ENCODE data around the gene BCAR1. TPM values are rescaled to one million over a fixed set of nuclear protein-coding genes. Genes with fewer than 3 reads are reported as not detected.
A peak's percentile ranks its signal among the peaks of the same experiment; 100 is the strongest.

Gene BCAR1
- total RNA-seq, 5 donors from 2014 or later (not counting 1 experiment from before 2014, with no cell fraction given): 0.49 to 1.6 (median 0.98) TPM

DNA sequence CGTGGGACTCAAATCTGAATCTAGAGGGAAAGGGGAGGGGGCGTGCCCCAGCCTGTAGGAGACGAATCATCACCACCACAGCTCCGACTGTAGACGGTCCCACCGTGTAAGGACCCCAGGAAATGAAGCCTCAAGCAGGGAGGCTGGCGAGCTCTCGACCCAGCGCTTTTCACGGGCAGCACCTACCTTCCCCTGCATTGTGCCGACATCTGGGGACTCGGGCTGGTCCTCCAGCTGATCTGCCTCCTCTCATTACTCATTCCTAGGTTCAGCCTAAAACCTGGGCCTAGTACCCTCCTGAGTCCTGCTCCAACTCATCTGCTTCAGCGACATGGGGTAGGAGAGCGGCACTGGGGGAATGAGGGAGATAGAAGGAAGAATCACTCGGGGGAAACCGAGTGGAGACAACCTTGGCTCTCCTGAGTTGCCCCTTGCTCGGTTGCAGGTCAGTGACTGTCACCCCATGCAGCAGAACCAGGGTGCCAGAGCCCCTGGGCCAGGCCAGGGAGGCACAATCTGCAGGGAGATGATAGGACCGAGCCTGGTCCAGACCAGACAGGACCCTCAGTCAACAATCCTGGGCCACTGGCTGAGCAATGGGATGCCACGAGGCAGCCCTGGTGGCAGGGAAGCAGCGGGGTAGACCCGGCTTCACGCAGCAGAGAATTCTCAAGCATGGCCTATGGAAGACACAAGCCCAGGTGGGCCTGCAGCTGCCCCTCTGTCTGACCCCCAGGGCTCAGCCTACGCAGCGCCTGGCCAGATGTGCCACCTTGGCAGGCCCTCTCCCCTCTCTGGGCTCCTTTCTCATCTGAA lies 833 bp upstream of the BCAR1 start:
- CTCF ChIA-PET: no interaction called here
- 79% methylated on average over 19 of the region's 24 CpGs for WGBS (ENCODE audit: insufficient coverage)
- no peak for DNase-seq

DNA sequence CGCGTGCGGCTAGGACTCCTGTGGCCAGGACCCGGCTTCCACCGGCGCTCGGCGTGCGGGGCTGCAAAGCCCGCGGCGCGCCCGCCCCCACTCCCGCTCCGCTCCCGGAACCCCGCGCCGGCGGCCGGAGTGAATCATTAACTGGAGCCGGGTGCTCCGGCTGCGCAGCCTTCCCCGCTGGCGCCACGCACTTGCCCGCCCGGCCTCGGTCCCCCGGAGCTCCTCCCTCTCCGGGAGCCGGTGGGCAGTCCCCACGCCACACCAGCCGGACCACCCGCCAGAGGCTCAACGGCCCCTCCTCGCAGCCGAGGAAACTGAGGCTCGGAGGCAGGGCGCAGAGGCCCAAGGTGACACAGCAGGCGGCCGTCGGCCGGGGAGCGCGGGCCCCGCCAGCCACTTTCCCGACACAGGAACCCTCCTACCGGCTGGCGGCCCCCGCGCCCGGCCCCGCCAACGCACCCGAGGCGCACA lies 580 bp downstream of the BCAR1 start:
- H3K4me3 ChIP-seq (ENCODE audit: control insufficient read depth in 1 of 2, extremely low read depth in 1 of 2, low read length in 1 of 2): peak overlapping the region in 1 of 2 donors; percentile 53
- H3K4me1 Mint-ChIP-seq: peaks cover 0 to 12% (median 10%) of the 10 kb centered on the region in 3 donors
- H3K36me3 ChIP-seq (ENCODE audit: control insufficient read depth in 2 of 2, extremely low read depth in 1 of 2, insufficient read depth in 1 of 2, low read length in 1 of 2): no peaks in the 10 kb centered on the region
- no peak overlapping the region for H3K27ac Mint-ChIP-seq
- 2% methylated on average over 56 of the region's 59 CpGs for WGBS (ENCODE audit: insufficient coverage)
- peak overlapping the region in 2 of 3 donors; percentile 55 to 57 for H3K4me3 Mint-ChIP-seq
- DNase-seq (no peak), ATAC-seq (replicated peaks in 1 of 4) (peak in 3 of 4 experiments; percentile 24 to 46 (median 41))
- H3K9me3 Mint-ChIP-seq: no peaks in the 10 kb centered on the region
- peaks cover 2 to 81% of the 10 kb centered on the region in 2 experiments for H3K27me3 ChIP-seq (replicated peaks in 1 of 2; ENCODE audit: control insufficient read depth in 2 of 2, extremely low read depth in 1 of 2, insufficient read depth in 2 of 2, low read length in 1 of 2)
- ChIA-PET CTCF (interaction anchor here in 1 of 2 donors (1.0 kb wide), 1 partner anchor 18 kb away, joined by 4 read pairs; no protein-coding TSS in a partner anchor), POLR2A (no interaction called here)
- no peaks in the 10 kb centered on the region for H3K9me3 ChIP-seq
- H3K27me3 Mint-ChIP-seq: peaks cover 16 to 60% of the 10 kb centered on the region in 2 donors
- H3K27ac ChIP-seq (ENCODE audit: low read length): no peak overlapping the region
- no peaks in the 10 kb centered on the region for H3K36me3 Mint-ChIP-seq
- H3K4me1 ChIP-seq (ENCODE audit: control insufficient read depth in 1 of 2, extremely low read depth in 1 of 2, insufficient read depth in 2 of 2, low read length in 2 of 2): peaks cover 0 to 17% of the 10 kb centered on the region in 2 experiments

More for the DNA sequence above, 833 bp upstream of the BCAR1 start:
- peaks cover 2 to 87% of the 10 kb centered on the region in 2 experiments for H3K27me3 ChIP-seq (replicated peaks in 1 of 2; ENCODE audit: control insufficient read depth in 2 of 2, extremely low read depth in 1 of 2, insufficient read depth in 2 of 2, low read length in 1 of 2)
- Mint-ChIP-seq H3K9me3 (no peaks in the 10 kb centered on the region), H3K36me3 (no peaks in the 10 kb centered on the region), H3K27me3 (peaks cover 16 to 61% of the 10 kb centered on the region in 2 donors), H3K27ac (no peak overlapping the region), H3K4me3 (peak overlapping the region; percentile 61 to 75 (median 64)), H3K4me1 (peaks cover 0 to 12% (median 10%) of the 10 kb centered on the region in 3 donors)
- H3K4me3 ChIP-seq (ENCODE audit: control insufficient read depth in 1 of 2, extremely low read depth in 1 of 2, low read length in 1 of 2): peak overlapping the region in 1 of 2 donors; percentile 7
- no peak for ATAC-seq (replicated peaks in 1 of 4)
- POLR2A ChIA-PET: no interaction called here
- no peaks in the 10 kb centered on the region for H3K36me3 ChIP-seq (ENCODE audit: control insufficient read depth in 2 of 2, extremely low read depth in 1 of 2, insufficient read depth in 1 of 2, low read length in 1 of 2)
- H3K9me3 ChIP-seq: no peaks in the 10 kb centered on the region
- H3K4me1 ChIP-seq (ENCODE audit: control insufficient read depth in 1 of 2, extremely low read depth in 1 of 2, insufficient read depth in 2 of 2, low read length in 2 of 2): peaks cover 0 to 17% of the 10 kb centered on the region in 2 experiments
- H3K27ac ChIP-seq (ENCODE audit: low read length): no peak overlapping the region

DNA sequence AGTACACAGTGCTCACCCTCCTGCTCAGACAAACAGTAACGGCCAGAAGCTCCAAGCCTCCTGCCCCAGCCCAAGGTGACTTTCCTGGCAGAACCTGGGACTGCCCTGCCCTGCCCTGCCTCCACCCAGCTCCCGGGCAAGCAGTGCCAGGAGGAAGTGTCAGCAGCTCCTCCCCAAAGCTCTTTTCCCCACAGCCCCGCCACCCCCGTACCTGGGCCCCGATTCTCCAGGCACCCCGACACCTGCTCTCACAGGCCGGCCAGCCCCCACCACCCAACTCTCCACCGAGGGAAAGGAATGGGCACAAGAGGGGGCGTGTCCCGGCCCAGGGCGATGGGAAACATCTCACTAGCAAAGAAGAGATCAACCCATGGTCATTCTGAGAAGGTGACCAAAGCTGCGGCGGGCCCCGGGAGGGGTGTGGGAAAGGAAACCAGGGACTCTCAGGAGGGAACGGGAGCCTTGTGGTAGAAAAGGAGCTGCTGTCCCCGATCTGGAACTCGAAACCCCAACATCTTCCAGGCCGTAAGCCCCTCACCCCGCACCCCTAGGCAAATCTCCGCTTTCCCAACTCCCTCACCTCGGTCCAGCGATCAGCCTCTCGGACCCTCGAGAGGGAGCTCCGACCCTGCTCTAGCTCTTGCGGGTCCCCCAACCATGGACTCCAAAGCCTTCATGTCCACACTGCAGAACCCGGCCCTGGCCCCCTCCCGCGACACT lies 1.2 kb downstream of the BCAR1 start:
- no peak for ATAC-seq (replicated peaks in 1 of 4)
- CTCF ChIA-PET: interaction anchor here in 1 of 2 donors (0.5 to 1.0 kb wide), 2 partner anchors 17 to 325 kb away, joined by 4 to 7 read pairs; no protein-coding TSS in a partner anchor
- no peak overlapping the region for H3K27ac Mint-ChIP-seq

GRCh38 chr16:75249441-75249840 lies 2.0 kb downstream of the BCAR1 start:
- Histone ChIP-seq H3K4me1 (ENCODE audit: control insufficient read depth in 1 of 2, extremely low read depth in 1 of 2, insufficient read depth in 2 of 2, low read length in 2 of 2) (peaks cover 0 to 17% of the 10 kb centered on the region in 2 experiments), H3K27me3 (replicated peaks in 1 of 2; ENCODE audit: control insufficient read depth in 2 of 2, extremely low read depth in 1 of 2, insufficient read depth in 2 of 2, low read length in 1 of 2) (peaks cover 0 to 78% of the 10 kb centered on the region in 2 experiments), H3K27ac (ENCODE audit: low read length) (no peak overlapping the region), H3K36me3 (ENCODE audit: control insufficient read depth in 2 of 2, extremely low read depth in 1 of 2, insufficient read depth in 1 of 2, low read length in 1 of 2) (no peaks in the 10 kb centered on the region), H3K9me3 (no peaks in the 10 kb centered on the region), H3K4me3 (ENCODE audit: control insufficient read depth in 1 of 2, extremely low read depth in 1 of 2, low read length in 1 of 2) (no peak overlapping the region)
- H3K36me3 Mint-ChIP-seq: no peaks in the 10 kb centered on the region
- H3K4me3 Mint-ChIP-seq: no peak overlapping the region
- ChIA-PET CTCF (interaction anchor here in 1 of 2 donors (0.5 kb wide), 1 partner anchor 324 kb away, joined by 7 read pairs; no protein-coding TSS in a partner anchor), POLR2A (no interaction called here)
- peaks cover 4 to 12% (median 10%) of the 10 kb centered on the region in 3 donors for H3K4me1 Mint-ChIP-seq
- DNase-seq (no peak), ATAC-seq (replicated peaks in 1 of 4) (no peak)
- H3K9me3 Mint-ChIP-seq: no peaks in the 10 kb centered on the region
- H3K27ac Mint-ChIP-seq: no peak overlapping the region
- peaks cover 12 to 50% of the 10 kb centered on the region in 2 donors for H3K27me3 Mint-ChIP-seq
- 86% methylated on average over 5 of the region's 5 CpGs for WGBS (ENCODE audit: insufficient coverage)

More for the DNA sequence above, 1.2 kb downstream of the BCAR1 start:
- H3K4me1 ChIP-seq (ENCODE audit: control insufficient read depth in 1 of 2, extremely low read depth in 1 of 2, insufficient read depth in 2 of 2, low read length in 2 of 2): peaks cover 0 to 17% of the 10 kb centered on the region in 2 experiments
- H3K9me3 ChIP-seq: no peaks in the 10 kb centered on the region
- WGBS (ENCODE audit: insufficient coverage): 6% methylated on average over 18 of the region's 29 CpGs
- DNase-seq: no peak
- H3K36me3 ChIP-seq (ENCODE audit: control insufficient read depth in 2 of 2, extremely low read depth in 1 of 2, insufficient read depth in 1 of 2, low read length in 1 of 2): no peaks in the 10 kb centered on the region
- Mint-ChIP-seq H3K36me3 (no peaks in the 10 kb centered on the region), H3K27me3 (peaks cover 16 to 58% of the 10 kb centered on the region in 2 donors), H3K4me1 (peaks cover 0 to 12% (median 10%) of the 10 kb centered on the region in 3 donors), H3K4me3 (peak overlapping the region; percentile 34 to 57 (median 55)), H3K9me3 (no peaks in the 10 kb centered on the region)
- POLR2A ChIA-PET: no interaction called here
- H3K4me3 ChIP-seq (ENCODE audit: control insufficient read depth in 1 of 2, extremely low read depth in 1 of 2, low read length in 1 of 2): peak overlapping the region; percentile 14 to 53
- H3K27ac ChIP-seq (ENCODE audit: low read length): no peak overlapping the region
- peaks cover 1 to 82% of the 10 kb centered on the region in 2 experiments for H3K27me3 ChIP-seq (replicated peaks in 1 of 2; ENCODE audit: control insufficient read depth in 2 of 2, extremely low read depth in 1 of 2, insufficient read depth in 2 of 2, low read length in 1 of 2)

DNA sequence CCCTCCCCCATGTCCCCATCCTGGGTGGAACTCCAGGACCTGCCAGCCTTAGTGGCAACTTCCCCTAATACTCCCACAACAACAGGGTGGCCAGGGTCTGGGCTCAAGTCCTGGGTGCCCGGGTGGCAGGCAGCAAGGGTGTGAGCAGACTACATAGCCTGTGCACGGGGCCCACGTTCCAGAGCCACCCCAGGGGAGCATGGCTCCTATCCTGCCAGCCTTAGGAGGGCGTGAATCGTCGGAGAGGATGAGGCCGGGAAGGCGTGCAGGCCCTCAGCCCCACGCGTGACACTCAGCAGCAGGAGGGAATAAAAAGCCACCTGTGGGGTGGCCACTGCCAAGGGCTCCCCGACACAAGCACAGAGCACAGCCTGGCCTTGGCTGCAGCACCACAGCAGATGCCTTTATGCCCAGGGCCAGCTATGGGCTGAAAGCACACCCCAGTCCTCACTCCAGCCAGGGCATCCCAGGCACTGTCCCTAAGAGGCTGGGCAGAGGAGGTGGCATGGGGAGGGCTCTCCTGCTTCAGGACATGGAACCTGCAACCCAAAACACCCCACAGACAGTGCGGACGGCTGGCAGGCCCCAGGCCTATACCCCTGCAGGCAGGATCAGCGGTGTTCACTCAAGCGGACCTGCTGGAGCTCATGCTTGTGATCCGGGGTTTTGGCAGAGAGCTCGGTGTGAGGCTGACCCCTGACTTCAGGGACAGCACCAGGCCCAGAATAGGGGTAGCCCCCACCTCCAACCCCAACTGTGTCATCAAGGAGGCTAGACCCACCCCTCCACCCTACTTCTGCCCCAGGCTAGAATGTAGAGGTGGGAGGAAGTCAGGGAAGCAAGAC lies 2.7 kb downstream of the BCAR1 start:
- H3K27ac ChIP-seq (ENCODE audit: low read length): no peak overlapping the region
- Mint-ChIP-seq H3K4me1 (peaks cover 9 to 12% (median 10%) of the 10 kb centered on the region in 3 donors), H3K9me3 (no peaks in the 10 kb centered on the region), H3K27me3 (peaks cover 7 to 44% of the 10 kb centered on the region in 2 donors), H3K36me3 (no peaks in the 10 kb centered on the region), H3K27ac (no peak overlapping the region), H3K4me3 (no peak overlapping the region)
- H3K4me1 ChIP-seq (ENCODE audit: control insufficient read depth in 1 of 2, extremely low read depth in 1 of 2, insufficient read depth in 2 of 2, low read length in 2 of 2): peaks cover 0 to 17% of the 10 kb centered on the region in 2 experiments
- DNase-seq: no peak
- ChIA-PET POLR2A (no interaction called here), CTCF (no interaction called here)
- H3K36me3 ChIP-seq (ENCODE audit: control insufficient read depth in 2 of 2, extremely low read depth in 1 of 2, insufficient read depth in 1 of 2, low read length in 1 of 2): no peaks in the 10 kb centered on the region
- 91% methylated on average over 15 of the region's 17 CpGs for WGBS (ENCODE audit: insufficient coverage)
- peaks cover 0 to 73% of the 10 kb centered on the region in 2 experiments for H3K27me3 ChIP-seq (replicated peaks in 1 of 2; ENCODE audit: control insufficient read depth in 2 of 2, extremely low read depth in 1 of 2, insufficient read depth in 2 of 2, low read length in 1 of 2)
- H3K4me3 ChIP-seq (ENCODE audit: control insufficient read depth in 1 of 2, extremely low read depth in 1 of 2, low read length in 1 of 2): no peak overlapping the region
- no peaks in the 10 kb centered on the region for H3K9me3 ChIP-seq
- no peak for ATAC-seq (replicated peaks in 1 of 4)
